ENCODE data around the gene OR2B2. TPM values are rescaled to one million over a fixed set of nuclear protein-coding genes. Genes with fewer than 3 reads are reported as not detected.

The OR2B2 gene
- total and polyA plus RNA-seq, 2 donors from 2014 or later: not detected

DNA sequence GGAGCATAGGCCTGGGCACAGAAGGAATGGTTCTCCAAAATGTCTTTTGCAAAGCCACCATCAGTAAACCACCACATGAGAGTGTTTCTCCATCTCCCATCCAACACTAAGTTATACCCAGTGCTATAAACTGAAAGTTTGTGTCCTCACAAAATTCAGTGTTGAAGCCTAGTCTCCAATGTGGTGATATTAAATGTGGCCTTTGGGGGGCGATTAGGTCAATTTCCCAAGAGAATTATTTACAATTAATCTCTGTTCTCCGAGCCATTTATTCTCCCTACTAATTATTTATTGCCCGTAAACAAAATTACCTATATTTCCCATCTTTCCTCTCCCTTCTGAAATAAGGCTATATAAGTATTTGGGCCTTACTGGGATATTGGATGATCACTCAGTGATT is 26.1 kb downstream of the OR2B2 start:
- TF ChIP-seq, protein P1, sequence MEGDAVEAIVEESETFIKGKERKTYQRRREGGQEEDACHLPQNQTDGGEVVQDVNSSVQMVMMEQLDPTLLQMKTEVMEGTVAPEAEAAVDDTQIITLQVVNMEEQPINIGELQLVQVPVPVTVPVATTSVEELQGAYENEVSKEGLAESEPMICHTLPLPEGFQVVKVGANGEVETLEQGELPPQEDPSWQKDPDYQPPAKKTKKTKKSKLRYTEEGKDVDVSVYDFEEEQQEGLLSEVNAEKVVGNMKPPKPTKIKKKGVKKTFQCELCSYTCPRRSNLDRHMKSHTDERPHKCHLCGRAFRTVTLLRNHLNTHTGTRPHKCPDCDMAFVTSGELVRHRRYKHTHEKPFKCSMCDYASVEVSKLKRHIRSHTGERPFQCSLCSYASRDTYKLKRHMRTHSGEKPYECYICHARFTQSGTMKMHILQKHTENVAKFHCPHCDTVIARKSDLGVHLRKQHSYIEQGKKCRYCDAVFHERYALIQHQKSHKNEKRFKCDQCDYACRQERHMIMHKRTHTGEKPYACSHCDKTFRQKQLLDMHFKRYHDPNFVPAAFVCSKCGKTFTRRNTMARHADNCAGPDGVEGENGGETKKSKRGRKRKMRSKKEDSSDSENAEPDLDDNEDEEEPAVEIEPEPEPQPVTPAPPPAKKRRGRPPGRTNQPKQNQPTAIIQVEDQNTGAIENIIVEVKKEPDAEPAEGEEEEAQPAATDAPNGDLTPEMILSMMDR (IDR thresholded peaks at IDR 0.05; ENCODE audit: borderline replicate concordance, extremely low read depth, insufficient read depth): no peak
- Histone ChIP-seq H3K4me1 (ENCODE audit: control insufficient read depth in 2 of 3, insufficient read depth in 2 of 3, low read depth in 1 of 3, low read length in 3 of 3) (no peaks in the 10 kb centered on the region), H3K27me3 (ENCODE audit: control insufficient read depth, insufficient read depth, low read length) (no peaks in the 10 kb centered on the region), H3K4me3 (ENCODE audit: low read length in 3 of 3) (no peak overlapping the region), H3K9me3 (ENCODE audit: control insufficient read depth in 2 of 3, insufficient read depth in 1 of 3, low read length in 3 of 3) (no peaks in the 10 kb centered on the region), H3K27ac (ENCODE audit: low read depth in 2 of 2, low read length in 2 of 2) (no peak overlapping the region), H3K36me3 (ENCODE audit: control insufficient read depth in 2 of 3, insufficient read depth in 3 of 3, low read length in 3 of 3) (no peaks in the 10 kb centered on the region), H3K9ac (ENCODE audit: low read length in 3 of 3) (no peak overlapping the region)
- intact Hi-C loops (cut with DNase I): no loop called here
- FAIRE-seq (no peak), DNase-seq (no peak)

DNA sequence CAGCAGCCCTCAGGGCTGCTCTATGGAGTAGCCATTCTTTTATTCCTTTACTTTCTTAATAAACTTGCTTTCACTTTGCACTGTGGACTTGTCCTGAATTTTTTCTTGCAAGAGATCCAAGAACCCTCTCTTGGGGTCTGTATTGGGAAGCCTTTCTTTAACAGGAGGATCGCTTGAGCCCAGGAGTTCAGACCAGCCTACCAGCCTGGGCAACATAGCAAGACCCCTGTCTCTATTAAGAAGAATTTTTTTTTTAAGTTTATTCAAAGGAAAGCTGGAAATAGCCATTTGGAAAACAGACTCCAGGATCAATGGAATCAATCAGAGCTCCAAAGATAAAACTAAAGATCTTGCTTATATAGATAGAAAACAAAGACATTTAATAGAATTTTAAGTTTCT is 29.1 kb downstream of the OR2B2 start:
- Histone ChIP-seq H3K36me3 (ENCODE audit: control insufficient read depth in 2 of 3, insufficient read depth in 3 of 3, low read length in 3 of 3) (no peaks in the 10 kb centered on the region), H3K27ac (ENCODE audit: low read depth in 2 of 2, low read length in 2 of 2) (no peak overlapping the region), H3K4me1 (ENCODE audit: control insufficient read depth in 2 of 3, insufficient read depth in 2 of 3, low read depth in 1 of 3, low read length in 3 of 3) (no peaks in the 10 kb centered on the region), H3K27me3 (ENCODE audit: control insufficient read depth, insufficient read depth, low read length) (no peaks in the 10 kb centered on the region), H3K9ac (ENCODE audit: low read length in 3 of 3) (no peak overlapping the region), H3K9me3 (ENCODE audit: control insufficient read depth in 2 of 3, insufficient read depth in 1 of 3, low read length in 3 of 3) (no peaks in the 10 kb centered on the region), H3K4me3 (ENCODE audit: low read length in 3 of 3) (no peak overlapping the region)
- intact Hi-C loops (cut with DNase I): no loop called here
- TF ChIP-seq, protein P1 (IDR thresholded peaks at IDR 0.05; ENCODE audit: borderline replicate concordance, extremely low read depth, insufficient read depth): no peak
- FAIRE-seq (no peak), DNase-seq (no peak)

DNA sequence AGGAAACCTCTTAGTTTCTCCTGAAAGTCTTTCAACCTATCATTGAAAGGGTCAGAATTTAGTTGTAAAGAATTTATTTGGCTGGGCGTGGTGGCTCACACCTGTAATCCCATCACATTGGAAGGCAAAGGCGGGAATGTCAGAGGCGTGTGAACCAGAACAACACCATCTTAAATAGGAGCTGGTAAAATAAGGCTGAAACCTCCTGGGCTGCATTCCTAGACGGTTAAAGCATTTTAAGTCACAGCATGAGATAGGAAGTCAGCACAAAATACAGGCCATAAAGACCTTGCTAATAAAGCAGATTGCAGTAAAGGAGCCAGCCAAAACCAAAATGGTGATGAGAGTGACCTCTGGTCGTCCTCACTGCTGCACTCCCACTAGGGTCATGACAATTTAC is 29.6 kb downstream of the OR2B2 start:
- H3K4me3 ChIP-seq (ENCODE audit: low read length in 3 of 3): no peak overlapping the region
- H3K9me3 ChIP-seq (ENCODE audit: control insufficient read depth in 2 of 3, insufficient read depth in 1 of 3, low read length in 3 of 3): no peaks in the 10 kb centered on the region
- intact Hi-C loops (cut with DNase I): no loop called here
- H3K9ac ChIP-seq (ENCODE audit: low read length in 3 of 3): no peak overlapping the region
- no peaks in the 10 kb centered on the region for H3K36me3 ChIP-seq (ENCODE audit: control insufficient read depth in 2 of 3, insufficient read depth in 3 of 3, low read length in 3 of 3)
- H3K27me3 ChIP-seq (ENCODE audit: control insufficient read depth, insufficient read depth, low read length): no peaks in the 10 kb centered on the region
- no peak overlapping the region for H3K27ac ChIP-seq (ENCODE audit: low read depth in 2 of 2, low read length in 2 of 2)
- H3K4me1 ChIP-seq (ENCODE audit: control insufficient read depth in 2 of 3, insufficient read depth in 2 of 3, low read depth in 1 of 3, low read length in 3 of 3): no peaks in the 10 kb centered on the region
- no peak for FAIRE-seq
- DNase-seq: no peak
- TF ChIP-seq, protein P1 (IDR thresholded peaks at IDR 0.05; ENCODE audit: borderline replicate concordance, extremely low read depth, insufficient read depth): no peak

DNA sequence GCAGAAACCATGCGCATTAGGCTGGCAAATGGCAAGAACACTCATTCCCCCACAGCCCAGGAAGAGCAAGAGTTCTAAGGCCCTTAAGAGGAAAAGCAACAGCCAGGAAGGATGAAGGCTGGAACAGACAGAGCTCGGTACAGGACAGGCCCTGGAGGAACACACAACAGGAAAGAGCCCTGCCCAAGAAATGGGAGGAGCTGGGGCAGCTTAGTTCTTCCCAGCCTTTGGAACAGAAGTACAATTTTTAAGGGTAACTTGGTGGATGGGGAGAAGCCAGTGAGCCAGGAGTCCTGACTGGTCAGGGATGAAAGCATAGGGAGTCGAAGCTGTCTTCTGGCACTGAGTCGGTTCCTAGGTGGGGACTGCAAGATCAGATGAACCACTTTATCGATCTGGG is 32.4 kb downstream of the OR2B2 start:
- TF ChIP-seq, protein P1 (IDR thresholded peaks at IDR 0.05; ENCODE audit: borderline replicate concordance, extremely low read depth, insufficient read depth): no peak
- Histone ChIP-seq H3K4me1 (ENCODE audit: control insufficient read depth in 2 of 3, insufficient read depth in 2 of 3, low read depth in 1 of 3, low read length in 3 of 3) (no peaks in the 10 kb centered on the region), H3K36me3 (ENCODE audit: control insufficient read depth in 2 of 3, insufficient read depth in 3 of 3, low read length in 3 of 3) (no peaks in the 10 kb centered on the region), H3K9me3 (ENCODE audit: control insufficient read depth in 2 of 3, insufficient read depth in 1 of 3, low read length in 3 of 3) (no peaks in the 10 kb centered on the region), H3K27ac (ENCODE audit: low read depth in 2 of 2, low read length in 2 of 2) (no peak overlapping the region), H3K27me3 (ENCODE audit: control insufficient read depth, insufficient read depth, low read length) (no peaks in the 10 kb centered on the region), H3K9ac (ENCODE audit: low read length in 3 of 3) (no peak overlapping the region), H3K4me3 (ENCODE audit: low read length in 3 of 3) (no peak overlapping the region)
- DNase-seq (no peak), FAIRE-seq (no peak)
- intact Hi-C loops (cut with DNase I): no loop called here
